Astrocyte of the spinal cord (primary cell): ENCODE data around the gene KCNQ5.

Experiments used
- DNase-seq: peaks from one replicate; pipeline ENCODE4 v3.0.0; 2011; ENCODE audit warnings: low read depth, low spot score
- H3K4me3 ChIP-seq: 2 replicates; pipeline ENCODE4 v1.5.1; 2011; ENCODE audit warnings: low read depth, mild to moderate bottlenecking, low read length, moderate library complexity
- CTCF ChIP-seq: IDR thresholded peaks from 2 replicates; pipeline ENCODE4 v1.5.1; 2012; ENCODE audit warnings: low read depth, mild to moderate bottlenecking, low read length, inconsistent platforms
- in situ Hi-C: cut with HindIII; loops from 2 replicates; pipeline ENCODE4 v1.10.0; 2017; ENCODE audit warnings: low sequenced_read_pairs

Gene KCNQ5

GRCh38 chr6:73207221-73207837 is 585.5 kb downstream of the KCNQ5 start:
- in situ Hi-C loops: no loop called here
- no peak for DNase-seq
- no peak overlapping the region for H3K4me3 ChIP-seq
- TF ChIP-seq CTCF: no peak

DNA sequence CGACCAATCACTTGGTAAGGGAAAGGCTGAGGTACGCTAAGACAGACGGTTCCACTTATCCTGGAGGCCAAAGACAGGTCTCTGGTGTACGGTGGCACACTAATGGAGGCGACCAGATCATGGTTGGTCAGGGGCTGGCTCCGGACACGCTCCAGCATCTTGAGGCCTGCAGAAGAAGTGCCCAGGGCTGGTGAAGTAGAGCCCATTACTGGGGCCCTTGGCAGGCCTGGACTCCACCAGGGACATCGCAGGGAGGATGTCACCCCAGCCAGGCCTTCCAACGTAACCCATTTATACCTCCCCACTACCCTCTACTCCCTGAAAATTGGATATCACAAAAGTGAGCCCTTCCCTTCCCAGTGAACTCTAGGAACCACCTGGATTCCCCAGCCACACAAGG is 587.3 kb downstream of the KCNQ5 start:
- TF ChIP-seq CTCF: no peak
- H3K4me3 ChIP-seq: no peak overlapping the region
- no peak for DNase-seq
- in situ Hi-C loops: no loop called here

DNA sequence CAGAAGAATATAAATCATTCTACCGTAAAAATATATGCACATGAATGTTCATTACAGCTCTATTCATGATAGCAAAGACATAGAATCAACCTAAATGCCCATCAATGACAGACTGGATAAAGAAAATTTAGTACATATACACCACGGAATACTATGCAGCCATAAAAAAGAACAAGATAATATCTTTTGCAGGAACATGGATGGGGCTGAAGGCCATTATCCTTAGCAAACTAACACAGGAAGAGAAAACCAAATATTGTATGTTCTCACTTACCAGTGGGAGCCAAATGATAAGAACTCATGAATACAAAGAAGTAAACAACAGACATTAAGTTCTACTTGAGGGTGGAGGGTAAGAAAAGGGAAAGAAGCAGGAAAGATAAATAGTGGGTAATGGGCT is 595.0 kb downstream of the KCNQ5 start:
- H3K4me3 ChIP-seq: no peak overlapping the region
- no peak for DNase-seq
- no peak for TF ChIP-seq CTCF
- in situ Hi-C loops: no loop called here

DNA sequence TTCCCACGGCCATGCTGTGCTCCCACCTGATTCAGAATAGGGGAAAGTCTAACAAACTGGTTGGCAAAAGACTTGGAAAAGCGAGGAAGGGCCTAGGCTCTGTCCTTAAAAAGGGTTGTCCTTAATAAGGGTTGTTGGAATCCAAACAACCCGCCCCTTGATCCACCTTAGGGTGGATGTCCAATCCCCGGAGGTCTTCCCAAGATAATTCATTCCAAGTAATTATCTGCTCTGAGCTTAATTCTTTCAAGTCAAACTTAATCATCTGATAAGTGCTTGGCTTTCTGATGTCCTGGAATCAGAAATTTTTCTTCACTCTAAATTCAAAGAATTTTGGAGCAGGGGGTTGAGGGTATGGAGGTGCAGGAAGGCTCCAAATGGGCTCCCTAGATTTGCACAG is 603.5 kb downstream of the KCNQ5 start, which contains the start of gene KHDC1L:
TSS of gene KHDC1L (minus strand) at position 101 of the 400 bp plus-strand sequence. CDS start at position 13, 88 bp downstream.
- no peak for TF ChIP-seq CTCF
- no peak for DNase-seq
- H3K4me3 ChIP-seq: no peak within 1 kb of the TSS
- in situ Hi-C loops: no loop called here

GRCh38 chr6:73227606-73228255 is 605.9 kb downstream of the KCNQ5 start:
- in situ Hi-C loops: no loop called here
- H3K4me3 ChIP-seq: no peak overlapping the region
- TF ChIP-seq CTCF: no peak
- DNase-seq: no peak

DNA sequence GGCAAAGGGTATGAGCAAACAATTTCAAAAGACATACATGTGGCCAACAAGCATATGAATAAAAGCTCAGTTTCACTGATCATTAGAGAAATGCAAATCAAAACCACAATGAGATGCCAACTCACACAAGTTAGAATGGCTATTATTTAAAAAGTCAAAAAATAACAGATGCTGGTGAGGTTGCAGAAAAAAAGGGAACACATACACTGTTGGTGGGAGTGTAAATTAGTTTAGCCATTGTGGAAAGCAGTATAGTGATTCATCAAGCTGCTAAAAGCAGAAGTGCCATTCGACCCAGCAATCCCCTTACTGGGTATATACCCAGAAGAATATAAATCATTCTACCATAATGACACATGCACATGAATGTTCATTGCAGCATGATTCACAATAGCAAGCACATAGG is 610.1 kb downstream of the KCNQ5 start:
- no peak for TF ChIP-seq CTCF
- in situ Hi-C loops: no loop called here
- H3K4me3 ChIP-seq: no peak overlapping the region
- DNase-seq: no peak
